HEK293 (cell line): ENCODE data around the gene MMP24.

ENCODE experiments used
- CTCF ChIA-PET: fragments of 350-600 bp; formaldehyde crosslinking; extraction: SDS; loops from one replicate; lab custom pipeline; 2021; ENCODE audit warnings: antibody characterized with exemption; lab: Yijun Ruan, JAX
- POLR2A ChIA-PET: fragments of 300-600 bp; formaldehyde crosslinking; extraction: SDS; loops from one replicate; lab custom pipeline; 2020; ENCODE audit warnings: antibody characterized with exemption, inconsistent platforms; lab: Yijun Ruan, JAX
- H3K27ac ChIP-seq: fragments of 200-500 bp; sonication (Bioruptor generic); 2 replicates; pipeline ENCODE4 v1.5.1; 2014; ENCODE audit warnings: low read depth, low read length, control low read depth, inconsistent platforms; ENCODE audit errors: extremely low read depth
- H3K36me3 ChIP-seq, 2 experiments: fragments of 200-500 bp in 1 of 2; sonication (Bioruptor generic) in 1 of 2; 1 replicate in 1 of 2; 2 replicates in 1 of 2; pipeline ENCODE4 v1.5.1; 2014 to 2017; ENCODE audit warnings: inconsistent platforms in 2 of 2, low read length in 2 of 2; ENCODE audit not compliant: control insufficient read depth in 2 of 2, insufficient read depth in 1 of 2
- H3K4me1 ChIP-seq: fragments of 200-500 bp; sonication (Bioruptor generic); 2 replicates; pipeline ENCODE4 v1.5.1; 2014; ENCODE audit warnings: mild to moderate bottlenecking, low read length, inconsistent platforms; ENCODE audit not compliant: control insufficient read depth, insufficient read depth
- H3K4me3 ChIP-seq: 2 replicates; pipeline ENCODE4 v1.5.1; 2011; ENCODE audit warnings: low read depth, mild to moderate bottlenecking, control low read depth, low read length, moderate library complexity
- H3K9me3 ChIP-seq: fragments of 200-500 bp; sonication (Bioruptor generic); 2 replicates; pipeline ENCODE4 v1.5.1; 2014; ENCODE audit warnings: low read depth, low read length, inconsistent platforms; ENCODE audit not compliant: control insufficient read depth, insufficient read depth
- BCL11A ChIP-seq: fragments of 450-650 bp; formaldehyde crosslinking; IDR thresholded peaks from 2 replicates; pipeline ENCODE4 v1.5.1; 2016; ENCODE audit warnings: low read depth, missing biosample characterization, missing genetic modification characterization
- BCL6B ChIP-seq: fragments of 450-650 bp; formaldehyde crosslinking; IDR thresholded peaks from 2 replicates; pipeline ENCODE4 v1.5.1; 2017; ENCODE audit warnings: missing biosample characterization, missing genetic modification characterization
- KLF10 ChIP-seq: fragments of 450-650 bp; IDR thresholded peaks from 2 replicates; pipeline ENCODE4 v1.5.1; 2018; ENCODE audit warnings: missing biosample characterization, mild to moderate bottlenecking, missing genetic modification characterization
- KLF16 ChIP-seq: fragments of 450-650 bp; formaldehyde crosslinking; IDR thresholded peaks from 2 replicates; pipeline ENCODE4 v1.5.1; 2017; ENCODE audit warnings: missing biosample characterization, missing genetic modification characterization
- OSR2 ChIP-seq: fragments of 450-650 bp; formaldehyde crosslinking; IDR thresholded peaks from 2 replicates; pipeline ENCODE4 v1.5.1; 2016; ENCODE audit warnings: missing biosample characterization, missing genetic modification characterization
- SCRT2 ChIP-seq: fragments of 450-650 bp; formaldehyde crosslinking; IDR thresholded peaks from 2 replicates; pipeline ENCODE4 v1.5.1; 2016; ENCODE audit warnings: missing biosample characterization, missing genetic modification characterization
- SP2 ChIP-seq: fragments of 450-650 bp; formaldehyde crosslinking; IDR thresholded peaks from 2 replicates; pipeline ENCODE4 v1.5.1; 2016; ENCODE audit warnings: missing biosample characterization, missing genetic modification characterization
- ZBTB1 ChIP-seq: fragments of 450-650 bp; formaldehyde crosslinking; IDR thresholded peaks from 2 replicates; pipeline ENCODE4 v1.5.1; 2016; ENCODE audit warnings: missing biosample characterization, missing genetic modification characterization
- ZBTB10 ChIP-seq: fragments of 450-650 bp; formaldehyde crosslinking; IDR thresholded peaks from 2 replicates; pipeline ENCODE4 v1.5.1; 2016; ENCODE audit warnings: missing biosample characterization, missing genetic modification characterization
- ZNF132 ChIP-seq: fragments of 450-650 bp; formaldehyde crosslinking; IDR thresholded peaks from 2 replicates; pipeline ENCODE4 v1.5.1; 2017; ENCODE audit warnings: missing biosample characterization, missing genetic modification characterization, borderline replicate concordance
- ZNF157 ChIP-seq: fragments of 450-650 bp; formaldehyde crosslinking; IDR thresholded peaks from 2 replicates; pipeline ENCODE4 v1.5.1; 2016; ENCODE audit warnings: missing biosample characterization, missing genetic modification characterization
- ZNF16 ChIP-seq: fragments of 450-650 bp; formaldehyde crosslinking; IDR thresholded peaks from 2 replicates; pipeline ENCODE4 v1.5.1; 2016; ENCODE audit warnings: low read depth, missing biosample characterization, missing genetic modification characterization
- ZNF239 ChIP-seq: fragments of 450-650 bp; formaldehyde crosslinking; IDR thresholded peaks from 2 replicates; pipeline ENCODE4 v1.5.1; 2016; ENCODE audit warnings: missing biosample characterization, missing genetic modification characterization
- ZNF366 ChIP-seq: fragments of 450-650 bp; formaldehyde crosslinking; conservative IDR thresholded peaks from 2 replicates; pipeline ENCODE4 v1.5.1; 2016; ENCODE audit warnings: missing biosample characterization, missing genetic modification characterization
- ZNF37A ChIP-seq: fragments of 450-650 bp; IDR thresholded peaks from 2 replicates; pipeline ENCODE4 v1.5.1; 2018; ENCODE audit warnings: missing biosample characterization, missing genetic modification characterization
- ZNF571 ChIP-seq: fragments of 450-650 bp; formaldehyde crosslinking; IDR thresholded peaks from 2 replicates; pipeline ENCODE4 v1.5.0; 2017; ENCODE audit warnings: missing biosample characterization, missing genetic modification characterization
- ZNF707 ChIP-seq: fragments of 450-650 bp; formaldehyde crosslinking; IDR thresholded peaks from 2 replicates; pipeline ENCODE4 v1.5.1; 2016; ENCODE audit warnings: missing biosample characterization, missing genetic modification characterization
- ZNF776 ChIP-seq: fragments of 450-650 bp; formaldehyde crosslinking; IDR thresholded peaks from 2 replicates; pipeline ENCODE4 v1.5.0; 2017; ENCODE audit warnings: missing biosample characterization, missing genetic modification characterization, borderline replicate concordance
- ZSCAN16 ChIP-seq: fragments of 450-650 bp; formaldehyde crosslinking; IDR thresholded peaks from 2 replicates; pipeline ENCODE4 v1.5.1; 2016; ENCODE audit warnings: missing biosample characterization, missing genetic modification characterization
- ZSCAN5A ChIP-seq: fragments of 450-650 bp; formaldehyde crosslinking; IDR thresholded peaks from 2 replicates; pipeline ENCODE4 v1.5.1; 2016; ENCODE audit warnings: missing biosample characterization, missing genetic modification characterization

The MMP24 gene

GRCh38 chr20:35271073-35271882 lies 44.8 kb downstream of the MMP24 start (continued):
- TF ChIP-seq ZSCAN5A (tag by site-specific recombination) (no peak), ZNF37A (tag by site-specific recombination) (no peak), BCL6B (no peak), ZNF707 (tag by site-specific recombination) (no peak), ZNF132 (tag by site-specific recombination) (no peak), KLF16 (tag by site-specific recombination) (no peak), ZNF157 (tag by site-specific recombination) (no peak), BCL11A (tag by site-specific recombination) (no peak), SP2 (0 out of 2 replicates have a peak, but pooled peaks have one; percentile 20), ZNF571 (tag by site-specific recombination) (no peak), ZSCAN16 (tag by site-specific recombination) (no peak), ZNF776 (tag by site-specific recombination) (no peak), SCRT2 (tag by site-specific recombination) (no peak)

- TF ChIP-seq OSR2 (tag by site-specific recombination), result no peak
- no peak for TF ChIP-seq ZBTB1
- TF ChIP-seq KLF10 (tag by site-specific recombination), result no peak
- no peaks in the 10 kb centered on the region for H3K9me3 ChIP-seq
- no peak overlapping the region for H3K27ac ChIP-seq
- POLR2A ChIA-PET, result interaction anchor here (0.5 kb wide), 1 partner anchor 164 kb away, joined by 7 read pairs; no protein-coding TSS in a partner anchor
- peaks cover 0 to 18% of the 10 kb centered on the region in 2 experiments; a peak in 1 of 3 replicates for H3K36me3 ChIP-seq
- H3K4me1 ChIP-seq, result no peaks in the 10 kb centered on the region
- H3K4me3 ChIP-seq, result no peak overlapping the region
- CTCF ChIA-PET, result interaction anchor here (0.6 to 11.4 kb wide), 3 partner anchors 8 to 128 kb away, joined by 3 to 150 read pairs (median 4); partner anchors contain the start of gene EDEM2
These were observed 45.4 kb downstream of the MMP24 start for GRCh38 chr20:35271904-35272303.

GRCh38 chr20:35273449-35274171 lies 47.1 kb downstream of the MMP24 start:
- H3K4me1 ChIP-seq, result no peaks in the 10 kb centered on the region

More at GRCh38 chr20:35273449-35274171, 47.1 kb downstream of the MMP24 start:
- TF ChIP-seq ZBTB10 (no peak), ZNF366 (no peak), ZNF239 (tag by site-specific recombination) (no peak), ZNF16 (tag by site-specific recombination) (no peak)
- peaks cover 4 to 25% of the 10 kb centered on the region in 2 experiments; a peak in 2 of 3 replicates for H3K36me3 ChIP-seq
- no peaks in the 10 kb centered on the region for H3K9me3 ChIP-seq
- POLR2A ChIA-PET, result interaction anchor here (0.7 kb wide), 1 partner anchor 786 kb away, joined by 5 read pairs; no protein-coding TSS in a partner anchor
- CTCF ChIA-PET, result interaction anchor here (0.5 to 11.4 kb wide), 4 partner anchors 10 to 454 kb away, joined by 3 to 150 read pairs (median 4); partner anchors contain the start of gene EDEM2
- H3K4me3 ChIP-seq, result no peak overlapping the region
- H3K27ac ChIP-seq, result no peak overlapping the region
